Stimulated activated naive CD8-positive, alpha-beta T cell treated with anti-CD3 and anti-CD28 coated beads, Interleukin-15, amount 100 ng/mL, for 72 hours (primary cell): ENCODE results near the gene DDX56.
"Not testable (repeated sequence)": the region's sequence is repeated elsewhere in the genome, so short reads cannot be mapped to it uniquely, and the experiment has no call there.

Source experiments
- ATAC-seq: fragments of 150-1000 bp; cut with Tn5 transposase; 2 replicates; pipeline ENCODE4 v1.10.0; 2021; ENCODE audit warnings: mild to moderate bottlenecking, moderate library complexity
- DNase-seq, 2 donors: peaks; one replicate each; pipeline ENCODE4 v3.0.0; 2021 to 2022
- H3K27ac Mint-ChIP-seq, 2 donors: one replicate each; pipeline ENCODE4 v1.8.0; 2022; ENCODE audit warnings: mild to moderate bottlenecking in 2 of 2, mixed read lengths in 2 of 2, moderate library complexity in 2 of 2
- H3K27me3 Mint-ChIP-seq: one replicate; pipeline ENCODE4 v1.8.0; 2022; ENCODE audit warnings: mixed read lengths
- H3K4me1 Mint-ChIP-seq: one replicate; pipeline ENCODE4 v1.8.0; 2022; ENCODE audit warnings: mild to moderate bottlenecking, mixed read lengths
- H3K4me3 Mint-ChIP-seq, 2 donors: one replicate each; pipeline ENCODE4 v1.8.0; 2022; ENCODE audit warnings: mild to moderate bottlenecking in 2 of 2, mixed read lengths in 2 of 2, moderate library complexity in 1 of 2
- H3K9me3 Mint-ChIP-seq, 2 donors: one replicate each; pipeline ENCODE4 v1.8.0; 2022; ENCODE audit warnings: mixed read lengths in 2 of 2

The DDX56 gene

GRCh38 chr7:44606341-44607140 is 32.8 kb upstream of the DDX56 start, which contains the start of gene OGDH:
Gene OGDH (plus strand): TSS chr7:44606627. CDS start chr7:44624344, 17,717 bp downstream.
- DNase-seq: peak; percentile 99 to 100
- H3K27me3 Mint-ChIP-seq: no peaks in the 10 kb centered on the region
- peak within 1 kb of the TSS; percentile 95 to 99 for H3K4me3 Mint-ChIP-seq
- ATAC-seq: peak; percentile 97
- peaks cover 55% of the 10 kb centered on the region for H3K4me1 Mint-ChIP-seq
- no peaks in the 10 kb centered on the region for H3K9me3 Mint-ChIP-seq
- peak within 1 kb of the TSS; percentile 97 to 99 for H3K27ac Mint-ChIP-seq

DNA sequence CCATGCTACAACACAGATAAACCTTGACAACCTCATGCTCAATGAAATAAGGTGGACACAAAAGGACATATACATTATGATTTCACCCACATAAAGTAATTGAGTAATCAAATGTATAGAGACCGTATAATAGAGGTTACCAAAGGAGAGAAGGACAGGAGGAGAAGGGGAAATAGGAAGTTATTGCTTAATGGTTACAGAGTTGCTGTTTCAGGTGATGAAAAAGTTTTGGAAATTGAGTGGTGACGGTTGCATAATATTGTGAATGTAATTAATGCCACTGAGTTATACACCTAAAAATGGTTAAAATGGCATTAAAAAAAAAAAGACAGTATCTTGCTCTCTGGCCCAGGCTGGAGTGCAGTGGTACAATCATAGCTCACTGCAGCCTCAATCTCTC is 31.2 kb upstream of the DDX56 start:
- no peaks in the 10 kb centered on the region for H3K27me3 Mint-ChIP-seq
- H3K27ac Mint-ChIP-seq: no peak overlapping the region
- ATAC-seq (no peak), DNase-seq (no peak)
- H3K9me3 Mint-ChIP-seq: no peaks in the 10 kb centered on the region
- peaks cover 46% of the 10 kb centered on the region for H3K4me1 Mint-ChIP-seq
- H3K4me3 Mint-ChIP-seq: peak overlapping the region in 1 of 2 donors; percentile 29

DNA sequence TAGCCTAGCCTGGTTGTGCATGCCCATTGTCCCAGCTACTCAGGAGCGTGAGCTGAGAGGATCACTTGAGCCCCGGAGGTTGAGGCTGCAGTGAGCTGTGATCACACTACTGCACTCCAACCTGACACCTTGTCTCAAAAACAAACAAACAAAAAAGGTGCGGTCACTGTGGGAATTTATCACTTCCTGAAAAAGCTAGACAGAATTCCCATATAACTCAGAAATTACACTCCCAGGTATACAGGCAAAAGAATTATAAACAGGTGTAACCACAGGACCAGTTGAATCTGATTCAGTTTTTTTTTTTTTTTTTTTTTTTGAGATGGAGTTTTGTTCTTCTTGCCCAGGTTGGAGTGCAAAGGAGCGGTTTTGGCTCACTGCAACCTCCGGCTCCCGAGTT is 29.5 kb upstream of the DDX56 start:
- Mint-ChIP-seq H3K4me3 (no peak overlapping the region), H3K27ac (no peak overlapping the region), H3K27me3 (no peaks in the 10 kb centered on the region), H3K9me3 (no peaks in the 10 kb centered on the region), H3K4me1 (peaks cover 29% of the 10 kb centered on the region)
- ATAC-seq (no peak), DNase-seq (no peak)

DNA sequence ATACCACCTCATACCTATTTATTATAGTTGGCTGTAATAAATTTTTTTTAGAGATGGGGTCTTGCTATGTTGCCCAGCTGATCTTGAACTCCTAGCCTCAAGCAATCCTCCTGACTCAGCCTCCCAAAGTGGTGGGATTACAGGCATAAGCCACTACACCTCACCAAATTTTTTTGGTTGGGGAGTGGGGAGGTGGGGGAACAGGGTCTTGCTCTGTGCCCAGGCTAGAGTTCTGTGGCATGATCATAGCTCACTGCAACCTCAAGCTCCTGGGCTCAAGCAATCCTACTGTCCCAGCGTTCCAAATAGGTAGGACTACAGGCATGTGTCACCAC is 28.8 kb upstream of the DDX56 start:
- Mint-ChIP-seq H3K4me1 (peaks cover 22% of the 10 kb centered on the region), H3K27me3 (no peaks in the 10 kb centered on the region), H3K9me3 (no peaks in the 10 kb centered on the region), H3K27ac (no peak overlapping the region), H3K4me3 (no peak overlapping the region)
- no peak for ATAC-seq
- DNase-seq: no peak

DNA sequence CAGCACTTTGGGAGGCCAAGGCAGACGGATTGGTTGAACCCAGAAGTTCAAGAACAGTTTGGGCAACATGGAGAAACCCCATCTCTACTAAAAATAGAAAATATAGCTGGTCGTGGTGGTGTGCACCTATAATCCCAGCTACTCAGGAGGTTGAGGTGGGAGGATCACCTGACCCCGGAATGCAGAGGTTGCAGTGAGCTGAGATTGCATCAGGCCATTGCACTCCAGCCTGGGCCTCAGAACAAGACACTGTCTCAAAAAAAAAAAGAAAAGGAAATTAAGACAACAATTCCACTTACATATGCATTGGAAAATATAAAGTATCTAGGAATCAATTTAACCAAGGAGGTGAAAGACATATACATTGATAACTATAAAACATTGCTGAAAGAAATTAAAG is 25.5 kb upstream of the DDX56 start:
- no peak overlapping the region for H3K27ac Mint-ChIP-seq
- peaks cover 8% of the 10 kb centered on the region for H3K27me3 Mint-ChIP-seq
- H3K4me3 Mint-ChIP-seq: no peak overlapping the region
- DNase-seq (no peak), ATAC-seq (no peak)
- no peaks in the 10 kb centered on the region for H3K9me3 Mint-ChIP-seq
- no peaks in the 10 kb centered on the region for H3K4me1 Mint-ChIP-seq

DNA sequence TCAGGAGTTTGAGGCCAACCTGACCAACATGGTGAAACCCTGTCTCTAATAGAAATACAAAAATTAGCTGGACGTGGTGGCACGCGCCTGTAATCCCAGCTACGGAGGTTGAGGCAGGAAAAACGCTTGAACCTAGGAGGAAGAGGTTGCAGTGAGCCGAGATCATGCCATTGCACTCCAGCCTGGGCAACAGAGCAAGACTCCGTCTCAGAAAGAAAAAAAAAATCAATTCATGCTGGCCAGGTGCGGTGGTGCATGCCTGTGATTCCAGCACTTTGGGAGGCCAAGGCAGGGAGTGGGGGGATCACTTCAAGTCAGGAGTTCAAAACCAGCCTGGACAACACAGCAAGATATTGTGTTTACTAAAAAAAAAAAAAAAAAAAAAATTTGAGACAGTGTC is 23.5 kb upstream of the DDX56 start:
- H3K27ac Mint-ChIP-seq, DNase-seq, H3K27me3 Mint-ChIP-seq, ATAC-seq, H3K4me1 Mint-ChIP-seq, H3K9me3 Mint-ChIP-seq, H3K4me3 Mint-ChIP-seq: not testable (repeated sequence)

DNA sequence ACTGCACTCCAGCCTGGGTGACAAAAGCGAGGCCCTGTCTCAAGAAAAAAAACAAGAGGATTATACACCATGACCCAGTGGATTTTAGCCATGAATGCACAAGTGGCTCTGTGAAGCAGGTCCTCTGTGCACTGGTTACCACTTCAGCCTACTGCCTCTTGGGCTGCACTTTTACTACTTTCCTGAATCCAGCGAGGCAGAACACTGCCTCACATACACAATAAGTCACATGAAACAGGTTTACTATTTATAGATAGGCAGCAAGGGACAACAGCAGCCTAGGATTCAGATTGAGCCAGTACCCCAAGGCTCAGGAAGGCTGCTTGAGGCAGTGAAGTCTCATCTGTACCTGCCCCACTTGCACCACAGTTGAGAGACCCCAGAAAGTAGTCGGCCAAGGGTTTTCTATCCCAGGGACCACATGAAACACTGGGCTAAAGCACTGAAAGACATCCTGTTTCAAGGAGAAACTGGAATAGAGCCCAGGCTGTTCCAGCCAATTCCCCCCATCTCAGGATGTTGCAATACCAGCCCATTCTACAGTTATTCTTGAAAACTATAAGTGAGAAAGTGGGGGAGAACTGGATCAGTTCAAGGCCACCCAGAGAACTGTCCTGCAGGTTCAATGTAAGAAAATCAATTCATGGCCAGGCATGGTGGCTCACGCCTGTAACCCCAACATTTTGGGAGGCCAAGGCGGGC is 22.4 kb upstream of the DDX56 start:
- DNase-seq (no peak), ATAC-seq (no peak)
- no peaks in the 10 kb centered on the region for H3K4me1 Mint-ChIP-seq
- H3K27ac Mint-ChIP-seq: no peak overlapping the region
- no peaks in the 10 kb centered on the region for H3K9me3 Mint-ChIP-seq
- H3K27me3 Mint-ChIP-seq: peaks cover 8% of the 10 kb centered on the region
- H3K4me3 Mint-ChIP-seq: no peak overlapping the region

GRCh38 chr7:44590910-44591309 is 17.2 kb upstream of the DDX56 start:
- ATAC-seq: no peak
- H3K27me3 Mint-ChIP-seq: peaks cover 8% of the 10 kb centered on the region

DNA sequence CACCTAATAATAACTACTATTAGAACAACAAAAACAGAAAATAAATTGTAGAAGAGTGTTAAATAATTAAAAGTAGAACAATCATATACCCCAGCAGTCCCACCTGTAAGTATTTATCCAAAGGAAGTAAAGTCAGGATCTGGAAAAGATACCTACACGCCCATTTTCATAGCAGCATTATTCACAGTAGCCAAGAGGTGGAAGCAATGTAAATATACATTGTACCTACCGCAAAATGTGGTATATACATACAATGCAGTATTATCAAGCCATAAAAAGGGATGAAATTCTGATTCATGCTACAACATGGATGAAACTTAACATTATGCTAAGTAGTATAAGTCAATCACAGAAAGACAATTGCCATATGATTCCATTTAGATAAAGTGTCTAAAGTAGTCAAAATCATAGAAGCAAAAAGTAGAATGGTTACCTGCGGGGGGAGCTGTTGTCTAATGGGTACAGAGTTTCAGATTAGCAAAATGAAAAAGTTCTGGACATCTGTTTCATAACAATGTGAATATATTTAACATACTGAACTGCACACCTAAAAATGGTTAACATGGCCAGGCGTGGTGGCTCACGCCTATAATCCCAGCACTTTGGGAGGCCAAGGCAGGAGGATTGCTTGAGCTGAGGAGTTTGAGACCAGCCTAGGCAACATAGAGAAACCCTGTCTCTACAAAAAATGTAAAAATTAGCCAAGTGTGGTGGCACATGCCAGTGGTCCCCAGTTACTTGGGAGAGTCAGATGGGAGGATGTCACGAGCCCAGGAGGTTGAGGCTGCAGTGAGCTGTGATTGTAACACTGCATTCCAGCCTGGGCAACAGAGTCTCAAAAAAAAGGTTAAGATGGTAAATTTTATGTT is 14.4 kb upstream of the DDX56 start:
- peak; percentile 88 for ATAC-seq
- H3K4me3 Mint-ChIP-seq: no peak overlapping the region
- H3K27me3 Mint-ChIP-seq: no peaks in the 10 kb centered on the region
- peak; percentile 43 to 52 for DNase-seq
- peaks cover 8% of the 10 kb centered on the region for H3K4me1 Mint-ChIP-seq
- no peaks in the 10 kb centered on the region for H3K9me3 Mint-ChIP-seq
- H3K27ac Mint-ChIP-seq: no peak overlapping the region

More at GRCh38 chr7:44590910-44591309, 17.2 kb upstream of the DDX56 start:
- H3K4me1 Mint-ChIP-seq: peaks cover 7% of the 10 kb centered on the region
- no peaks in the 10 kb centered on the region for H3K9me3 Mint-ChIP-seq
- DNase-seq: no peak
- no peak overlapping the region for H3K27ac Mint-ChIP-seq
- no peak overlapping the region for H3K4me3 Mint-ChIP-seq

DNA sequence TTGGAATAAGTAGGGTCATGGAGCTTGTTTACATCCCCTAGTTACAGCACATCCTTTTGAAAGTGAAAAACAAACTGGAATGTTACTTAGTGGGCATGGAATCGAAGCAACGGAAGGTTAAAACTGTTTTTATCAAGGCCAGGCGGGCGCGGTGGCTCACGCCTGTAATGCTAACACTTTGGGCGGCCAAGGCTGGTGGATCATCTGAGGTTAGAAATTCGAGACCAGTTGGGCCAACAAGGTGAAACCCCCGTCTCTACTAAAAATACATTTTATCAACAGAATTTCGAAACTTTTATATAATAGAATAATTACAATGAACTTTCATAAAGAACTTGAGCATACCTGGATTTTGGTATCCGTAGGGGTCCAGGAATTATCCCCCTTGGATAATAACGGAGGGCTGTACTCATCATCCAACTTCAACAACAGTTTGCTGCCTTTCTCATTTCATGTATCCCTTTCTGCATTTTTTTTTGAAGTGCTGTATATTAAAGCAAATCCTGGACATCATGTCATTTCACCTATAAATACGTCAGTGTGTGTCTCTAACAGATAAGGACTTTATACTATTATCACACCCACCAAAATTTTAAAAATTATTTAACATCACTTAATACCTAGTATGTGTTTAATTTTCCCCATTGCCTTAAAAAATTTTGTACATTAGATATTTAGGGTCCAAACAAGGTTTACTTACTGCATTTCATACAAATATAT is 9.6 kb upstream of the DDX56 start:
- Mint-ChIP-seq H3K9me3 (no peaks in the 10 kb centered on the region), H3K27ac (peak overlapping the region in 1 of 2 donors; percentile 98), H3K4me1 (peaks cover 43% of the 10 kb centered on the region), H3K4me3 (peak overlapping the region; percentile 90 to 94), H3K27me3 (no peaks in the 10 kb centered on the region)
- ATAC-seq (no peak), DNase-seq (no peak)

DNA sequence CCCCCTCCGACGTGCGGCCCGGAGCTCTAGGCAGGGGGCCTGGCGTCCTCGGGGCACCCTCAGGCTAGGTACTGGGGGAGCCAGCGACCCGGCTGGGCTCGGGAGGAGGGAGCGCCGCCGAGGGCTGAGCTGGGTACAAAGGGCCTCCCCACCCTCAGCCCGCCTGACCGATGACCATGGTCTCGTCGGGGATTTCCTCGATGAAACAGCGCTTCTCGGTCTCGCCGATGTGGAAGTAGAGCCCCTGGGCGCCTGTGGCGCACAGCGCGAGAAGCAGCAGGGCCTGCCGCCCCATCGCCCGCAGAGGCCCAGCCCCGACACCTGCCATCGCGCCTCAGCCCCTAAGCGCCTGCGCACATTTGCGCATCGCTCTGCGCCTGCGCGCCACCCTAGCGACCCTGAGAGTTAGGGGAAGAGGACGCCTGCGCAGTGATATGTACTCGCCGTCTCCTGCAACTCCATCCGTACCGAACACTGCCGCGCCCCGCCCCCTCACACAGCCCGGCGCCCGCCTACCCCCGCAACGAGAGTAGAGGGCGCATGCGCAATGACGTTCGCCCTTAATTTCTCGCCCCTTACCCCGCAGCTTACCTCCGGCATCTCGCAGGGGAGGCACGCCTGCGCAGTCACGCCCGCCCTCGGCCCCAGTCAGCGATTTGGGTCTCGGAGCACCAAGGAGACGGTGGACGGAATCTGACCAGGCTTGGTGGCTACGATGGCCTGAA is 8.3 kb upstream of the DDX56 start, which contains the start of gene TMED4:
Gene TMED4, minus strand, starts transcription at position 353 of the 725 bp plus-strand sequence. Its CDS starts 25 bp downstream, at position 328.
- DNase-seq: peak; percentile 100
- Mint-ChIP-seq H3K4me1 (peaks cover 43% of the 10 kb centered on the region), H3K9me3 (no peaks in the 10 kb centered on the region), H3K27ac (peak within 1 kb of the TSS; percentile 93 to 98), H3K27me3 (no peaks in the 10 kb centered on the region), H3K4me3 (peak within 1 kb of the TSS; percentile 90 to 94)
- ATAC-seq: peak; percentile 93

GRCh38 chr7:44580945-44581878 is 7.5 kb upstream of the DDX56 start:
- Mint-ChIP-seq H3K27ac (peak overlapping the region; percentile 93 to 98), H3K27me3 (no peaks in the 10 kb centered on the region), H3K9me3 (no peaks in the 10 kb centered on the region), H3K4me1 (peaks cover 44% of the 10 kb centered on the region), H3K4me3 (peak overlapping the region; percentile 90 to 94)
- DNase-seq (peak; percentile 50 to 72), ATAC-seq (peak; percentile 75)

DNA sequence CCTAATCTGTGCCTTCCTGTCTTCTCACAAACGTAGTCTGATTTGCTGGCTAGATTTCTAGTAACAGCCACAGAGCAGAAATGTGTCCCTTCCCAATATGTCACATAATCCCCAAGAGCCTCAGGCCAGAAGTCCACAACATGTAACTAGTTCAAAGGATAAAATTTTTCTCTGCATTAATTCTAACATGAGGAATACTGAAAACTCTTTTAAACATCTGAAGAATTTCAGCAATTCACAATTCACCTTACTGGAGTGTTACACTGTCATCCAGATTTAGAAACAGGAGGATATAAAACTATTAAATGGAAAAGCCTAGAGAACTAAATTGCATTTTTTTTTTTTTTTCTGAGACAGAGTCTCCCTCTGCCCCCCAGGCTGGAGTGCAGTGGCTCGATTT is 2.5 kb upstream of the DDX56 start:
- H3K27ac Mint-ChIP-seq: peak overlapping the region in 1 of 2 donors; percentile 21
- peaks cover 71% of the 10 kb centered on the region for H3K4me1 Mint-ChIP-seq

More for the DNA sequence above, 2.5 kb upstream of the DDX56 start:
- DNase-seq (no peak), ATAC-seq (no peak)
- Mint-ChIP-seq H3K4me3 (no peak overlapping the region), H3K27me3 (no peaks in the 10 kb centered on the region), H3K9me3 (no peaks in the 10 kb centered on the region)
